HG03066 (cell line): Measurements from ENCODE around the gene TMPRSS9.
"Not testable (repeated sequence)": the region's sequence is repeated elsewhere in the genome, so short reads cannot be mapped to it uniquely, and the experiment has no call there.

Source experiments
- ATAC-seq: cut with Tn5 transposase; IDR thresholded peaks from one replicate; pipeline ENCODE4 v1.9.1; 2021; ENCODE audit warnings: low read depth; ENCODE audit not compliant: unreplicated experiment

The TMPRSS9 gene

GRCh38 chr19:2416321-2417097 lies 56.4 kb downstream of the TMPRSS9 start:
- ATAC-seq: no peak

- ATAC-seq: not testable (repeated sequence)
These were observed 57.4 kb downstream of the TMPRSS9 start for GRCh38 chr19:2417436-2417835.

- no peak for ATAC-seq
These were observed 57.9 kb downstream of the TMPRSS9 start for GRCh38 chr19:2417881-2418406.

- ATAC-seq: no peak
These were observed 59.7 kb downstream of the TMPRSS9 start for GRCh38 chr19:2419754-2420153.

GRCh38 chr19:2420490-2420889 lies 60.4 kb downstream of the TMPRSS9 start:
- ATAC-seq: no peak

GRCh38 chr19:2421581-2422306 lies 61.7 kb downstream of the TMPRSS9 start:
- no peak for ATAC-seq

GRCh38 chr19:2423071-2423914 lies 63.2 kb downstream of the TMPRSS9 start:
- no peak for ATAC-seq

GRCh38 chr19:2423915-2424685 lies 64.0 kb downstream of the TMPRSS9 start:
- ATAC-seq: no peak

GRCh38 chr19:2424686-2425621 lies 64.9 kb downstream of the TMPRSS9 start:
- ATAC-seq: no peak

GRCh38 chr19:2425622-2426581 lies 65.8 kb downstream of the TMPRSS9 start:
- ATAC-seq: no peak

GRCh38 chr19:2426611-2427428 lies 66.8 kb downstream of the TMPRSS9 start:
- ATAC-seq: peak; percentile 4

GRCh38 chr19:2427429-2428320 lies 67.6 kb downstream of the TMPRSS9 start, which contains the start of gene TIMM13:
Gene TIMM13, minus strand, starts transcription at chr19:2427586. Its CDS starts 53 bp downstream, at chr19:2427533.
- peak; percentile 69 for ATAC-seq

- no peak for ATAC-seq
These were observed 68.2 kb downstream of the TMPRSS9 start for GRCh38 chr19:2428321-2428690.

GRCh38 chr19:2428756-2429711 lies 69.0 kb downstream of the TMPRSS9 start:
- no peak for ATAC-seq
